OCI-LY1 (cell line): ENCODE measurements around the gene EFNA4.

Experiments used
- H2AFZ ChIP-seq: fragments of 200-600 bp; sonication (generic), shearing (Covaris generic); 2 replicates; pipeline ENCODE4 v1.6.0; 2014; ENCODE audit warnings: antibody characterized with exemption, mild to moderate bottlenecking, low read length
- H3F3A ChIP-seq: fragments of 200-600 bp; sonication (generic), shearing (Covaris generic); 2 replicates; pipeline ENCODE4 v1.6.0; 2014; ENCODE audit warnings: mild to moderate bottlenecking, antibody characterized with exemption, low read length, moderate library complexity; ENCODE audit not compliant: insufficient read depth
- H3K27ac ChIP-seq: fragments of 200-600 bp; sonication (generic); 2 replicates; pipeline ENCODE4 v1.5.1; 2014; ENCODE audit warnings: low read length, mixed run types, mild to moderate bottlenecking, low read depth; ENCODE audit not compliant: poor library complexity, severe bottlenecking
- H3K27me3 ChIP-seq: fragments of 200-600 bp; sonication (generic); 2 replicates; pipeline ENCODE4 v1.6.0; 2014; ENCODE audit warnings: antibody characterized with exemption, mild to moderate bottlenecking, low read length, moderate library complexity; ENCODE audit not compliant: insufficient read depth
- H3K36me3 ChIP-seq: fragments of 200-600 bp; sonication (generic); 2 replicates; pipeline ENCODE4 v1.6.1; 2014; ENCODE audit warnings: mild to moderate bottlenecking, antibody characterized with exemption, low read length, moderate library complexity, mixed read lengths; ENCODE audit not compliant: insufficient read depth
- H3K4me1 ChIP-seq: fragments of 200-600 bp; sonication (generic); 2 replicates; pipeline ENCODE4 v1.5.1; 2014; ENCODE audit warnings: mild to moderate bottlenecking, low read length, moderate library complexity; ENCODE audit not compliant: insufficient read depth, severe bottlenecking
- H3K4me2 ChIP-seq: fragments of 200-600 bp; sonication (generic), shearing (Covaris generic); 2 replicates; pipeline ENCODE4 v1.6.1; 2014; ENCODE audit warnings: low read length
- H3K4me3 ChIP-seq: fragments of 200-600 bp; sonication (generic); 2 replicates; pipeline ENCODE4 v1.5.1; 2014; ENCODE audit warnings: low read length, low read depth, mild to moderate bottlenecking, mixed read lengths; ENCODE audit not compliant: poor library complexity, severe bottlenecking
- H3K79me2 ChIP-seq: fragments of 200-600 bp; shearing (Covaris generic); 2 replicates; pipeline ENCODE4 v1.6.1; 2016; ENCODE audit warnings: mixed run types, low read length, mixed read lengths; ENCODE audit not compliant: insufficient read depth
- H3K9ac ChIP-seq: fragments of 200-600 bp; sonication (generic), shearing (Covaris generic); 2 replicates; pipeline ENCODE4 v1.6.1; 2014; ENCODE audit warnings: mild to moderate bottlenecking, low read length, mixed read lengths
- H3K9me2 ChIP-seq: fragments of 200-600 bp; sonication (generic), shearing (Covaris generic); 2 replicates; pipeline ENCODE4 v1.6.1; 2014; ENCODE audit warnings: low read depth, mild to moderate bottlenecking, low read length, mixed read lengths
- H3K9me3 ChIP-seq: fragments of 200-600 bp; shearing (Covaris generic); 2 replicates; pipeline ENCODE4 v1.6.1; 2014; ENCODE audit warnings: low read length, mixed read lengths
- H4K20me1 ChIP-seq: fragments of 200-600 bp; sonication (generic), shearing (Covaris generic); 2 replicates; pipeline ENCODE4 v1.6.0; 2016; ENCODE audit warnings: mild to moderate bottlenecking, low read length; ENCODE audit not compliant: insufficient read depth
- CTCF ChIP-seq: fragments of 200-600 bp; sonication (generic), shearing (Covaris generic); IDR thresholded peaks from 2 replicates; pipeline ENCODE4 v1.5.1; 2017; ENCODE audit warnings: mild to moderate bottlenecking, antibody characterized with exemption, low read length, moderate library complexity, mixed read lengths
- EZH2 ChIP-seq: fragments of 200-600 bp; sonication (generic), shearing (Covaris generic); IDR thresholded peaks from 2 replicates; pipeline ENCODE4 v1.8.0; 2017; ENCODE audit warnings: borderline replicate concordance, mixed run types, mild to moderate bottlenecking, antibody characterized with exemption, low read length, moderate library complexity, mixed read lengths

EFNA4 gene

GRCh38 chr1:155079210-155079486, 15.6 kb downstream of the EFNA4 start:
- H4K20me1 ChIP-seq: no peaks in the 10 kb centered on the region
- H3K9me2 ChIP-seq: no peaks in the 10 kb centered on the region
- H3K36me3 ChIP-seq: no peaks in the 10 kb centered on the region
- H3K79me2 ChIP-seq: no peaks in the 10 kb centered on the region
- H3K9me3 ChIP-seq: no peaks in the 10 kb centered on the region
- no peaks in the 10 kb centered on the region for H3F3A ChIP-seq
- no peak overlapping the region for H3K27ac ChIP-seq
- peaks cover 46% of the 10 kb centered on the region for H3K4me1 ChIP-seq
- no peak overlapping the region for H2AFZ ChIP-seq
- peak overlapping the region; percentile 59 for H3K4me2 ChIP-seq
- TF ChIP-seq EZH2 (no peak), CTCF (no peak)
- H3K4me3 ChIP-seq: peak overlapping the region; percentile 52
- H3K9ac ChIP-seq: peak overlapping the region; percentile 10; the same call in 1 of the 2 replicates
- peaks cover 6% of the 10 kb centered on the region; the same call in 1 of the 2 replicates for H3K27me3 ChIP-seq

GRCh38 chr1:155079487-155080311, 16.2 kb downstream of the EFNA4 start:
- TF ChIP-seq EZH2 (no peak), CTCF (no peak)
- Histone ChIP-seq H2AFZ (no peak overlapping the region), H3K27me3 (peaks cover 6% of the 10 kb centered on the region; the same call in 1 of the 2 replicates), H3K9ac (no peak overlapping the region; the same call in 1 of the 2 replicates), H3K9me2 (no peaks in the 10 kb centered on the region), H3K4me3 (peak overlapping the region; percentile 52), H3K79me2 (no peaks in the 10 kb centered on the region), H3K27ac (no peak overlapping the region), H3K4me1 (peaks cover 50% of the 10 kb centered on the region), H3K9me3 (no peaks in the 10 kb centered on the region), H3F3A (no peaks in the 10 kb centered on the region), H3K36me3 (no peaks in the 10 kb centered on the region), H3K4me2 (peak overlapping the region; percentile 59), H4K20me1 (no peaks in the 10 kb centered on the region)

- Histone ChIP-seq H3K9ac (peak overlapping the region; percentile 26; the same call in 1 of the 2 replicates), H2AFZ (no peak overlapping the region), H3K9me2 (no peaks in the 10 kb centered on the region), H3K4me3 (peak overlapping the region; percentile 52), H4K20me1 (no peaks in the 10 kb centered on the region), H3K79me2 (no peaks in the 10 kb centered on the region), H3K4me1 (peaks cover 53% of the 10 kb centered on the region), H3K9me3 (no peaks in the 10 kb centered on the region), H3K4me2 (peak overlapping the region; percentile 59), H3K36me3 (no peaks in the 10 kb centered on the region), H3K27me3 (peaks cover 6% of the 10 kb centered on the region; the same call in 1 of the 2 replicates), H3K27ac (no peak overlapping the region), H3F3A (no peaks in the 10 kb centered on the region)
- no peak for TF ChIP-seq CTCF
- TF ChIP-seq EZH2: no peak
These were observed 17.0 kb downstream of the EFNA4 start for GRCh38 chr1:155080312-155081228.
